Dermis blood vessel endothelial cell (primary cell): ENCODE data around the gene VDAC2. TPM values are rescaled to one million over a fixed set of nuclear protein-coding genes. Genes with fewer than 3 reads are reported as not detected.

Experiments used
- DNase-seq: peaks from one replicate; pipeline ENCODE4 v3.0.0; 2010
- total RNA-seq: library from RNA; depleted of rRNA; stranded (reverse); fragments of >200 nt; gene quantifications from 2 replicates; pipeline ENCODE4 v1.2.3, GENCODE V29; 2014

The VDAC2 gene
- total RNA-seq, 1 donor from 2014 or later = 174 TPM

DNA sequence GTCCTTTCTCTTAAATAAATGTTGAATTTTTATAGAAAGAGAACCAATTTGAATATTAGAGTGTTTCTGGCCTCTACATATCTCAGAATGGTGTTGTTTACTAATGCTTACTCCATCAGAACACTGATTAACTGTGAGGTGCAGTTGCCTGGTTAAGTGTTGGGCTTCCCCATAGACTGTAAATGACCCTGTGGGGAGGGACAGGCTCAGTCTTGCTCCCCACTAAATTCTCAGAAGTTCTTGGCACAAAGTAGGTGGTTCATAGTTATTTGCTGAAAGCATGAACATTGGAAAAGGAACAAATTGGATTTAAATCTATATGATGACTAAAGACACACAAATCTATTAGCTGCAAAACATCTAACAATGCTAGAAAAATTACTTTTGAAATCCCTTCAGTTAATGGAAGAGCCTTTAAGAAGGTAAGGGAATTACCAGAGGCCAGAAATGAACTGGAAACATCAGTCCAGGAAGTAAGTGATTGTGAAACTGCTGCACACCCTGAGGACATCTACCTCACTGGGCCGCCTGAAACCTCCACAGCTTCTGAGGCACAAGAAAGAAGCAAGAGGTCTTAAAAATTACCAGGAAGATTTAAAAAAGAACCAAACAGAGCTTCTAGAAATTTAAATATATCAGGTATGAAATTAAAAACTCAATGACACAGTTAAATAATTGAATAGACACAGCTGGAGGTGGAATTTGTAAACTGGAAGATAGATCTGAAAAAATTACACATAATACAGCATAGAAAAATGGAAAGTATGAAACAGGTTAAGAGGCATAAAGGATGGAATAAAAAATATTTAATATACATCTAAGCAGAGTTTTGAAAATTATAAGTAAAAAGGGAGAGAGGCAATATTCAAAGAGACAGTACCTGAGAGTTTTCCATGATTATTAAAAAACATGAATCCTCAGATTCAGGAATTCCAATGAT, 43.0 kb downstream of the VDAC2 start:
- no peak for DNase-seq

DNA sequence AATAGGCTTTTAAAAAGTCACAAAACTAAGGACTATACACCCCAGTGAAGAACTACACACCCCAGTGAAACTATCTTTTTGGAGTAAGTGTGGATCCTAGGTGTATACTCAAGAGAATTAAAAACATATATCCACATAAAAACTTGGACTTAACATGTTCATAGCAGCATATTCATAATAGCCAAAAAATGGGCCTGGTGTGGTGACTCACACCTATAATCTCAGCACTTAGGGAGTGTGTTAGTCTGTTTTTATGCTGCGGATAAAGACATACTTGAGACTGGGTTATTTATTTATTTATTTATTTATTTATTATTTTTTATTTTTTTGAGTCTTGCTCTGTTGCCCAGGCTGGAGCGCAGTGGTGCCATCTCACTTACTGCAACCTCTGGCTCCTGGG, 44.1 kb downstream of the VDAC2 start:
- DNase-seq = no peak

DNA sequence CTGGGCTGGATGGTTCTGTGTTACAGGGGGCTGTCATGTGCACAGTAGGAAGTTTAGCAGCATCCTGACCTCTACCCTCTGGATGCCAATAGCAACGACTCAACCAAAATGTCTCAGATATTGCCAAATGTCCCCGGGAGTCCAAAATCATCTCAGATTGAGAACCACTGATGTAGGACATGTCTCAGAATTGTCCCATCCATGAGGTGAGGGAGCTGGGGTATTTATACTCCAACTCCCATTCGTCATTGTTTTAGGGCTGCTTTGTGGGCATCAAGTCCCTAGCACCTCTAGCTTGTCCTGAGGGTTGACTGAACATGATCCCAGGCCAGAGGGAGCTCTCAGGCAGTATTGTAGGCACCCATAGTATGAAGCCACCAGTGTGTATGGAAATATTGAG, 50.4 kb downstream of the VDAC2 start:
- DNase-seq = no peak

DNA sequence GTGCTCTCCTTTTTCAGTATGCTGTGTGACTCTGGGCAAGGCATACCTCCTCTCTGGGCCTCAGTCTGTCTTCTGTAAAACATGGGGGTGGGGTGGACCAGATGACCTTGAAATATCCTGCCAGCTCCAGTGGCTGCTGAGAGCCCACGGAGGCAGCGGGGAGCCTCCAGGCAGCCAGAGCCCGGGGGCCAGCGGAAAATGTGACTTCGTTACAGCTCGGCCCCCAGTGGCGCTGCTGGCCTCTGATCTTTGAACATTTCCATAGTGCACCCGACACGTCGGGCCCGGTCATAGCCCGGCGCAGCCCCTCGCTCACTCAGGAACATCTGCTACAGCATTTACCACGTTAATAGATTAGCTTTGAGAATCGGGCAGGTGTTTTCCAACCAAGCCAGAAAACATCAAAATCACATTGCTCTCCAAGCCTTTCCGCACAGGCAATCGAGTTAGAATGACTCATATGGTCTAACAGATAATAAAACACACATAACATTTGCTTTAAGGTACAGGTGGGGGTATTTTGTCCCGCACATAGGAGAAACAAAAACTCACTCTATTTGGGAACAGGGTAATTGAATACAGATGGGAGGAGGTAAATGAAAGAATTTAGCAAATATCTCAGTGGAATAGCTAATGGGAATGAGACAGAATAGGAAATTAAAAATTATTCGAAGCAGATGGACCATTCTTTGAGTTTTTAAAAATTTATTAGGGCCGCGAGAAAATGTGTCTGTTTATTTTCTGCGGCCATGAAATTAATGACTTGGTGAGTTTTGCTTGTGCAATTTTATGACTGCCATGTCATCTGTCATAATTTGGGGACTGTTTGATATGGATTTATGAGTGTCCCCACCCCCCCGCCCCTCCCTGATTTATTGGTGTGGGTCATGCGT, 51.5 kb downstream of the VDAC2 start:
- no peak for DNase-seq

DNA sequence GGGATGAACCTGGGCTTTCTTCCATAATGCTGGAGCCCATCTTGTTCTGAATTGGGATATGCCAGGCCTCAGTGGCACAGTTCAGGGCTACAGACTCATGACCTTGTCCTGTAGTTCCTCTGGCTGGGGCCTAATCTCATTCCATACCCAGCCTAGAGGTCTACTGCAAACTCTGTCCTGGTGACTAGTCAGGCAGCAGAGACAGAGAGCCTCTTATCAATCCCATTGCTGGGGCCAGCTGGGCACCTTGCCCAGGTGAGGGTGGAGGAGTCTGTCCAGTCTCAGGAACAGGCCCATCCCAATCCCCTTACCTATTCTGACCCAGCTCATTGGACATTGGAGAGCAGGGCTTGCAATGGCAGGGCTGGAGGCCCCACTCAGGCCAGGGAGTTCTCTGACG, 53.2 kb downstream of the VDAC2 start:
- DNase-seq = no peak

DNA sequence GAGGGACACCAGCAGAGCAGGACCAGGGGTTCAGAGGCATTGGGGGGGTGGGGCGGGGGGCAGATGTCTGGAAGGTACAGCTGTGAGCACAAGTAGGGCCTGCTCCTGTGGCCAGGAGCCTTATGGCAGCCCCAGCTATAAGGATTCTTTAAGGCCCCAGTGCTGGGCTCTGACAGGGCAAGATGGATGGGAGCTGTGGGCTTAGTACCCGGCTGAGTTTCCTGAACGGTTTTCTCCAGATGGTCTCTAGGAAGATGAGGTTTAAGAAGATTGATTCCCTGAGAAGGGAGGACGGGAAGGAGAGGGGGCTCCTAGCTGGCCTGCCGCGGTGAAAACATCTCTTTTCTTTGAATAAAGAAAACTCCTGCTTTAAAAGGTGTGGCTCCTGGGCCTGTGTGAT, 55.3 kb downstream of the VDAC2 start:
- DNase-seq = no peak

DNA sequence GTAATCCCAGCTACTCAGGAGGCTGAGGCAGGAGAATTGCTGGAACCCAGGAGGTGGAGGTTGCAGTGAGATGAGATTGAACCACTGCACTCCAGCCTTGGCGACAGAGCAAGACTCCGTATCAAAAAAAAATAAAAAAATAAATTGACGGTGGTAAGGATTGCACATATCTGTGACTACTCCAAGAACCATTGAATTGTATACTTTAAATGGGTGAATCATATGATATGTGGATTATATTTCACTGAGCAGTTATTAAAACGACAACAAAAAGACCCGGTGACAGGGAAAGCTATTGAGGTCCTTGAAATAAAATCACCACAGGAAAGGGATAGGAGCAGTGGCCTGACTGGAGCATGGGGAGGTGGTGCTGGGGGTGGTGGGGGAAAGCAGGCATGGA, 56.3 kb downstream of the VDAC2 start:
- no peak for DNase-seq

DNA sequence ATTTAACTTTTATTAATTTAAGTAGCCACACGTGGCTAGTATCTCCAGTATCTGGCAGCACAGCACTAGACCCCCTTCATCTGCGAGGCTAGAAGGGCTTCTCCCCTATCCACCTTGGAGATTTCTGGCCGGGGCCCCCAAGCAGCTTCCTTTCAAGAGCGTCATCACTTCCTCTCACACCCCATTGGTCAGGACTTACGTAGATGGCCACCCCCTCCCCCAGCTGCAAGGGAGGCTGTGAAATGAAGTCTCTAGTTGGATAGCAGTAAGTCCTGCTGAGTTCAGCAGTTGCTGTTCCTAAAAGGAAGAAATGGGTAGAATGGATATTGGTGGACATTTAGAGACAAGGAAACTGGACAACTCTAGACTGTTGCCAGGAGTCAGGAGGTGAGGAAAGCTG, 59.0 kb downstream of the VDAC2 start:
- DNase-seq = no peak

DNA sequence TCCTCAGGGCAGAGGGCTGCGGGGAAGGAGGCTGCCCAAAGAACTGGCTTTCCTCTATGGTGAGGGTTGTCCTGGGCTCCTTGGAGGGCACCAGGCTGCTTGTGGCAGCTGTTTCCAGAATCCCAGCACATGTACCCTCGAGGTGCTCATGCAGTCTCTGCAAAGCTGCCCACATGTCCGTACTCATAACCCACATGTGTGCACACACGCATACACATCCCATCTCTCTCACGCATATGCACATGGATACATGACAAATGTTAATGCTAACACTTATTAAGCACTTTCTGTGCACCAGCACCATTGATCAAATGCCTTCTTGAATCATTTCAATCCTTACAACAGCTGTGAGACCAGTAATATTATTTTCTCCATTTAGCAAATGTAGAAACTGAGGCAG, 61.5 kb downstream of the VDAC2 start:
- DNase-seq = no peak

DNA sequence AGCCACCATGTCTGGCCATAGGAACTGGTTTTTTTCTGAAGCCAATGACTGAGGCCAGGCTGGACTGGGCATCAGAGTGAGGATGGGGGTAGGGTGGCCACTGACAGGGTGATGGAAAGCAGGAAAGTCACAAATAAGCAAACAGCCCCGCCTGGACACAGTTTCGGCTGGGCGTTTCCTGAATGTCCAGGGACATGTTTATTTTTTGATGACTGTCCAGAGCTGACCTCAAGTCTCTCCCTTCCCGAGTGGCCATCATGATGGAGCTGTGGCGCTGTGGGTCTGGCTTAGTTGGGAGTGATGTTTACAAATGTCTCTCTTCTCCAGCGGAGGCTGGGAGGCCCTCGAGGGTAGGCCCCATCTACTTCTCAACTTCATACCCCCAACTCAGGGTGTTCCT, 62.3 kb downstream of the VDAC2 start:
- no peak for DNase-seq

DNA sequence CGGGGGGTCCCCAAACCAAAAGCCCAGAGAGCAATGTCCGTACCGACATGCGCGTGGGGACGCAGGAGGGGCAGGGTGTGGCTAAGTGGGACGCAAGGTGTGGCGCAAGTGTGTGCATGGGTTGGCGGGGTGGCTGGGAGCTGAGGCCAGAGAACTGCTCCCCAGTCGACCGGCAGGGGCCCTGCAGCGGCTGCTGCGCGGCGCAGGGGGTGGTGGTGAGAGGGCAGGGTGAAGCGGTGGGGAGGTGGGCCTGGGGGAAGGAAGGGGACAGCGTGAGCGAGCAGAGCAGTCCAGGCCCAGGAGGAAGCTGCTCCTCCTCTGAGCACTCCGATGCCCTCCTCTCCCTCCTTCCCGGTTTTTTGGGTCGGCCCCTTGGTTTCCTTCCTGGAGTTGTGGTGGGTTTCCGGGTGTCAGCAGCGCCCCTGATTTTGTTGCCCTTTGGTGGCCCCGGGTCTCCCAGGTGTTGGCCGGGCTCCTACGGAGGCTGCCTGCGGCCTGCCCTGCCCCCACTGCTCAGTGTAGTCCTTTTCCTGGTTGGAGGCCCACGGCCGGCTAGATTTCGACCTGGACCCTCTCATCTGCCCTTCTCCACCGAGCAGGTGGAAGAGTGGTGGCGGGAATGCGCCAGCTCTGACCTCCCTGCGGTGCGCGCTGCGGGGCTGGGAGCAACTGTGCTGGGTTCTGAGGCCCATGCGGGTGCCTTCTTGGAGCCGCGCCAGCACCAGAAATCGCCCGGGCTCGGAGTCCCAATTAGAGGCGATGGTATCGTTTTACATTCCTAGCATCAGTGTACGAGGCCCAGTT, 65.7 kb downstream of the VDAC2 start:
- DNase-seq = no peak

DNA sequence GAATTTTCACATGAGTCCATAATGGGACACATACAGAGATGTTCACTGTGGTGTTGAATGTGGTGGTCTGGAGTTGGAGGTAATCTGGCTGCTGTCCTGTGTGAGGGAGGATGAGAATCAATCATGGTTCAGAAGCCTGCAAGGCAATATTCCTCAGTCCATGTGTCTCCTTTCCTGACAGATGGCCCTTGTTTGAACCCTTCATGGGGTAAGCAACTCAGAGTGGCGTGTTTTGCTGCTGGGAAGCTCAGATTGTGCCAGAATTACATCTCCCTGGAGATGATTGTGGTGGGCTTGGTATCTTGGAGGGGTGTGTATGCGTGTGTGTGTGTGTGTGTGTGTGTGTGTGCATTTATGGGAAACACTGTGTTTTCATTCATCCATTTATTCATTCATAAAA, 69.6 kb downstream of the VDAC2 start:
- DNase-seq = no peak

Other genes with a start within 250 kb of the VDAC2 start
- 34.9 and 36.9 TPM in 2 replicates for gene SAMD8, start 99.1 kb upstream of the VDAC2 start, total RNA-seq
- gene COMTD1, start 25.2 kb downstream of the VDAC2 start, total RNA-seq = 15.9 and 23.0 TPM in 2 replicates
- 0.68 and 1.2 TPM in 2 replicates for gene ZNF503, start 191.0 kb downstream of the VDAC2 start, total RNA-seq
- 7.6 and 27.4 TPM in 2 replicates for gene LRMDA, start 220.8 kb downstream of the VDAC2 start, total RNA-seq